OCI-LY7 (cell line): ENCODE results near the gene LYPD8.

Source experiments
- EZH2phosphoT487 ChIP-seq: fragments of 200-600 bp; sonication (generic); IDR thresholded peaks from 2 replicates; pipeline ENCODE4 v1.6.1; 2018; ENCODE audit warnings: low read depth, borderline replicate concordance, mild to moderate bottlenecking, mixed run types, antibody characterized with exemption, low read length, moderate library complexity, mixed read lengths
- TF ChIP-seq, protein P1 (sequence below): fragments of 200-600 bp; sonication (generic); conservative IDR thresholded peaks from 2 replicates; pipeline ENCODE4 v1.5.1; 2014; ENCODE audit warnings: mild to moderate bottlenecking, antibody characterized with exemption, low read length, moderate library complexity, mixed read lengths

DNA sequence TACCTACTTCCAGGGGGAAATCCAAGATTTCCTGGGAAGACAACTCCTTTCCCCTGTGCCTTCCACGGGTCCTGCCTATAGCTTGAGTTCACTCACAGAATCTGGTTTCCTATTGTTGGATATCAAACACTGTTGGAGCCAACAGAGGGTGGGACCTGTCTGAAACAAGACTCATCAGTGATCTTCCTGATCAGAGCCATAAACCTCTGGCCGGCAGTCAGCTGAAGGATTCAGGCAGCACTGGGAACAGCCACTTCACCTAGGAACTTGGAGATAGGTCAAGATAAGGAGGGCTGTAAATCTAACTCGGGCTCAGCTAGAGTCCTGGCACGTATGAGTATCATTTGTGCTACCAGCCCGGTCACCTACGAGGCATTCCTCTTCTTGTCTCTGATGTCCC lies 46.9 kb upstream of the LYPD8 start:
- TF ChIP-seq, protein P1, sequence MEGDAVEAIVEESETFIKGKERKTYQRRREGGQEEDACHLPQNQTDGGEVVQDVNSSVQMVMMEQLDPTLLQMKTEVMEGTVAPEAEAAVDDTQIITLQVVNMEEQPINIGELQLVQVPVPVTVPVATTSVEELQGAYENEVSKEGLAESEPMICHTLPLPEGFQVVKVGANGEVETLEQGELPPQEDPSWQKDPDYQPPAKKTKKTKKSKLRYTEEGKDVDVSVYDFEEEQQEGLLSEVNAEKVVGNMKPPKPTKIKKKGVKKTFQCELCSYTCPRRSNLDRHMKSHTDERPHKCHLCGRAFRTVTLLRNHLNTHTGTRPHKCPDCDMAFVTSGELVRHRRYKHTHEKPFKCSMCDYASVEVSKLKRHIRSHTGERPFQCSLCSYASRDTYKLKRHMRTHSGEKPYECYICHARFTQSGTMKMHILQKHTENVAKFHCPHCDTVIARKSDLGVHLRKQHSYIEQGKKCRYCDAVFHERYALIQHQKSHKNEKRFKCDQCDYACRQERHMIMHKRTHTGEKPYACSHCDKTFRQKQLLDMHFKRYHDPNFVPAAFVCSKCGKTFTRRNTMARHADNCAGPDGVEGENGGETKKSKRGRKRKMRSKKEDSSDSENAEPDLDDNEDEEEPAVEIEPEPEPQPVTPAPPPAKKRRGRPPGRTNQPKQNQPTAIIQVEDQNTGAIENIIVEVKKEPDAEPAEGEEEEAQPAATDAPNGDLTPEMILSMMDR, result no peak
- no peak for TF ChIP-seq EZH2phosphoT487
